ENCODE measurements around the gene DYNLT5.
"Not testable (repeated sequence)": the region's sequence is repeated elsewhere in the genome, so short reads cannot be mapped to it uniquely, and the experiment has no call there.

The DYNLT5 gene, protein sequence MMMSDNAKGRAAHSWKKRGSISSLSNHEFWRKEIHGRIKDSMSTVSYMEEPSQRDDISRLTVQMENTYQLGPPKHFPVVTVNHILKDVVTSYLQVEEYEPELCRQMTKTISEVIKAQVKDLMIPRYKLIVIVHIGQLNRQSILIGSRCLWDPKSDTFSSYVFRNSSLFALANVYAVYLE

DNA sequence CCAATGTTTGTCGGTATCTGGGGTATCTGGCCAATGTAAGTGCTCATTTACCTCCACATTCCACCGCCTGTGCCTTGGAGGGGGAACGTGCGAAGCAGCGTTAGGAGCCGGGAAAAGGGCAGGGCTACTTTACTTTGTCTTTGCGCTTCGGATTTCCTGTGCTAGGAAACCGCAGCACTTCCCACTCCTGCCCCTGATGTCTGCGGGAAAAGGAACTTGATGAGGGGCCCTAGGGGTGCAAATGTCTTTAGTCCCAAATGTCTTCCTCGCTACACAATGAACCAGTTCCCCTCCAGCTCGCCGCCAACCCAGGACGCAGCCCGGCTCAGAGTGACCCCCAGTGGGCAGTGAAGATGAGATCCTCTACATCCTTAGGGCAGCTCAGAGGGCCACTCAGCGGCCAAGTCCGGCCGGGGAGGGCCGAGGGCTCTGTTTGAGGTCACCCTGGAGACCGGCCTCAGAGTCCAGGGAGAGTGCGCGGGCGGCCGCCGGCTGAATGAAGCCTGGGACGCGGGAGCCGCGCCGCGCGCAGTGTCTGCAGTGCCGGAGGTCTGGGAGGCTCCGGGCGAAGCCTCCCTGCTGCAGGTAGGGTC, at the start of gene DYNLT5:
Gene DYNLT5, plus strand, starts transcription at position 460 of the 593 bp plus-strand sequence. CDS start 2,200 bp downstream, outside the sequence.
- DNase-seq = no peak

DNA sequence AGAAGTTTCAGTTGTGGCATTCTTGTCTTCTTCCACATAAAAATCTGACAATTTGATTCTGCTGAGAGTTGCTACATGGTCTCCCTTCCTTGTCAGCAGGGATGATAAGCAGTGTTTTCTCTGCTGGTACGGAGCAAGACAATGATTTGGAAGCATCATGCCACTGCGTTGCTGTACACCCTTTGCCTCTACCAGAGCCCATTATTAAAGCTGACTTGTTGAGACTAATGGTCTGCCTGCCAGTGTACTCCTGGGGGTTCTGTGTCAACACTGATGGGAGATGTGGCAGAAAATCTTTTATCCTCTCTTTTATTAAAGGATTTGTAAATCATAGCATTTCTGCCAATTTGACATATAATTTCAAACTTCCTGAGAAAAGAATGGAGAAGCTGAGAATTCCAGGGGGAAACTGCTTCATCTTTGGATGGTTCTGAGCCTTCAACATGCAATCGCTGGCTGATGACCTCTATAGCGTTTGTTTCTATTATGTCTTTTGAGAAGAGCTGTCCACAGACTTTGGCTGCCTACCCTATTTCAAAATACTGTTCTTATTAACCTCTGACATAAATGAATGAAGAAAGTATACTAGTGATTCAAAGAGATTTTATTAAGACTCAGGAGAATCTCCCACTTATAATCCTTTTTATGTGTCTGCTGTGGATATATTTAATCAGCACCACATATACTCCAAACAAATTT, 47.9 kb upstream of the DYNLT5 start:
- DNase-seq = no peak

DNA sequence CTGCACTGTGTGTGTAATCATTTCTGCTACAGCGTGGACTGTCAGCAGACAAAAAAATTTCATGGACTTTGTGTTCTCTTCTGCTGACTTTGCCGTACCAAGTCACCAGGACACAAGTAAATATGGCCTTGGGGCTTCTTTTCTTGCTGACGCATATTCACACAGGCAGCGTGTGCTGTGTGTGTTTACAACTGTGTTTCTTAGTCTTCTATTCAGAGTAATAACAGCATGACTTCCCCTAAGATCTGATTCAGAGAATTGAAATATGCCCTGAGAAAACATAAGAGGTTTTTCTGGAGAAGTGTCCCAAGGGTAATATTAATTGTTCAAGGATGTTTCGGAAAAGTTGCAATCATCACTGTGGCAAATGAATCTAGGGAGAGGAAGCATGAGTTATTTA, 47.1 kb upstream of the DYNLT5 start:
- no peak for DNase-seq

DNA sequence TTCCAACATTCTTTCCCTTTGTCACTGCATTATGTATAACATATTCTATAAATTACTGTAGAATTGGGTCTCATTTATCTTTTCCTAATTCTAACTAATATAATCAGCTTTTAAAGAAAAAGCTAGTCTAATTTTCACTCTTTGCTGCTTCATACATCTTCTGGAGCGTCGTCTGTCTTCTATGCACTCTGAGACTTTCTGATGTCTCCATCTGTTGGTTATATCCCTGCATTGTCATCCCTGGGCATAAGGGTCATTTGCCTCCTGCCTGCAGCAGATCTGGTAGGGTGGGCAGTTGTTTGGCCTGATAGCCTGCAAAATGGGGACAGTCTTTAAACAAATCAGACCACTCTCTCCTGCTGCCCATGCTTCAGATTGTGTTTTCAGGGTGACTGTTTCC, 40.8 kb upstream of the DYNLT5 start:
- DNase-seq = no peak

DNA sequence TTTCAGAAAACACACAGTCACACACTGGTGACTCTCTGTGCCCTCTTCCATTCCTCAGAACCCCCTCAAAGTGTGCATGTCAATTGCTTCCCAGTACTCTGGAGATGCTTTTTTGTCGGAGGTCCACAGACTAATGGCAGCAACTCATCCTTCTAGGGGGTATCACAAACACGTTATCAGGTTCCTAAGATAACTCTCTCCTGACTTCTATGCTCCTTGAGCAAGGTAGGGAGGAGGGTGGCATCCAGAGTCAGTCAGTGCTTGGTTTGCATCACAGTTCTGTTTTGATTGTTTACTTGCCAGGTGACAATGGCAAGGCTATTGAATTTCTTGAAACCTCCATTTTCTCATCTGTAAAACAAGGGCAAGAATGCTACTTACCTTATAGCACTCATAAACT, 39.4 kb upstream of the DYNLT5 start:
- no peak for DNase-seq

DNA sequence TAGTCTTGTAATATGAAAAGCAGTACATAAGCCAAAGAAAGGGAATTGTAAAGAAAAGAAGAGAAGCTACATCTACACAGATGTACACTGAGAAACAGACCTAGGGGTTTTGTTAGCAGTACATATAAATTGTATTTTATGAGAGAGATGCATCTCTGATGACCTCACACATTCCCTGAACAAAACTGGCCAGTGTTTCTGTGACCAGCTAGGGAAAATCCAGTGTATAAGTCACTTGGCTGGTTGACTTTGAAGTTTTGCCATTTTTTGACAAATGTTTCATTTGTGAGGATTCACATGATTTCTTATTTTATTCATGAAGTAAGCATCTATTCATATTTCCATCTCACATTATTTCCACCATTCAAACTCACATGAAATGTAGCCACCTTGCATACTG, 28.3 kb upstream of the DYNLT5 start:
- no peak for DNase-seq

DNA sequence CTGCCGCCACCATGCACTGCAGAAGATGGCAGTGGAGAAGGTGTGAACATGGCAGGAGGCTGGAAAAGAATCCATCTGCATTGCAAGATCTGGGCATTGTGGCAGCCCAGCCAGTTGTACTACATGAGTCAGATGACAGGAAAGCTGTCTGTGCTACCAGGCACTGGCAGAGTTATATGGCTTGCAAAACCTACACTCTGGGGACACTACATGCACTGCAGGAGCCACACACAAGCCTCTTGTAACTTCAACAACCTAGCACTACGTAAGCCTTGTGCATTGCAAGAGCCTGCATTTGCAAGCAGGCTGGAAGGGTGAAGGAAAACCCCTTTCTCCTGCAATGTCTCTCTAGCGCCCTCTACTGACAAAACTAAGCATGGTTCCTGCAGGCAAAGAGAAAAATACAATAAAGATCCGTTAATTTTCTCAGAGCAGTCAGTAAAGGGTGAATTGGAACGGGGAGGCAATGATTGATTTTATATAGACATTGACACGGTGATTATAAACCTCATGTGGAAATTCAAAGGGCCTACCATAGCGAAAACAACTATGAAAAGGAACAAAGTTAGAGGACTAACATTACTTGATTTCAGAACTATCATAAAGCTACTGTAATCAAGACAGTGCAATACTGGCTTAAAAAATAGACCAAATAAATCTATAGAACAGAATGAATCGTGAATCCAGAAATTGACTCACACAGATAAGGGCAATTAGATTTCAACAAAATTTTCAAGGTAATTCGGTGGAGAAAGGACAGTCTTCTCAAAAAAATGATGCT, 26.2 kb upstream of the DYNLT5 start:
- DNase-seq = no peak

DNA sequence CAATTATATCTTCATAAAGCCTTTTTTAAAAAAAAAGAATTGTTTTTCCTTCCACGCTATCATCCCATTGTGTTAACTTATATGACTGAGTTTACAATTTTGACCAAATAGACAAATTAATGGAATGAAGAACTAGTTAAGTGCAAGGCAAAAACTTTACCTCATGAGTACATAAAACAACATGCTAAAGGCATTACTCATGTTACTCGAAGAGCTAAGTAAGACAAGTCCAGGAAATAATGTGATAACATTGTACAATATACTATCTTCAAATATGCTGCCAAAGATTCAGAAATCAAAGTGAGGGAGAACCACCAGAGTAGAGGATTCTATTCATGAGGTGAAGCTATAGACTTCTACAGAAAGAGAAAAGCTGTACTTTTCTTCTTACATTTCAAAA, 24.2 kb upstream of the DYNLT5 start:
- no peak for DNase-seq

DNA sequence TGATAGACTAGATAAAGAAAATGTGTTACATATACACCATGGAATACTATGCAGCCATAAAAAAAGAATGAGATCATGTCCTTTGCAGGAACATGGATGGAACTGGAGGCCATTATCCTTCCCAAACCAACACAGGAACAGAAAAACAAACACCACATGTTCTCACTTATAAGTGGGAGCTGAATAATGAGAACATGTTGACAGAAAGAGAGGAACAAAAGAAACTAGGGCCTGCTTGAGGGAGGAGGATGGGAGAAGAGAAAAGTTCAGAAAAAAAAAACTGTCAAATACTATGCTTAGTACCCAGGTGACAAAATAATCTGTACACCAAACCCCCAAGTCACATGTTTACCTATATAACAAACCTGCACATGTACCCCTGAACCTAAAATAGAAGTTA, 23.5 kb upstream of the DYNLT5 start:
- DNase-seq = not testable (repeated sequence)

DNA sequence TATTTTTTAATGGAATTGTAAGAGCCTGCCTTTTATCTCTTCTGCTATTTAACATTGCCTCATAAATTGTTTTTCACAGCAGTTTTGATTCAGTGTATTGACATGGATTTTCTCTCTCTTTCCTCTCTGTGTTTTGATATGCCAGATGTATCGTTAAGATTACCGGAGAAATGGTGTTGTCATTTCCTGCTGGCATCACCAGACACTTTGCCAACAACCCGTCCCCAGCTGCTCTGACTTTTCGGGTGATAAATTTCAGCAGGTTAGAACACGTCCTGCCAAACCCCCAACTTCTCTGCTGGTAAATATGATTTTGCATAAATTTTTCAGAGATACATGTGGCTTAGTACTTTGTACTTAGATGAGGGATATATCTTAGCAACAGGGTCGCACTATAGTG, 23.1 kb upstream of the DYNLT5 start:
- no peak for DNase-seq

DNA sequence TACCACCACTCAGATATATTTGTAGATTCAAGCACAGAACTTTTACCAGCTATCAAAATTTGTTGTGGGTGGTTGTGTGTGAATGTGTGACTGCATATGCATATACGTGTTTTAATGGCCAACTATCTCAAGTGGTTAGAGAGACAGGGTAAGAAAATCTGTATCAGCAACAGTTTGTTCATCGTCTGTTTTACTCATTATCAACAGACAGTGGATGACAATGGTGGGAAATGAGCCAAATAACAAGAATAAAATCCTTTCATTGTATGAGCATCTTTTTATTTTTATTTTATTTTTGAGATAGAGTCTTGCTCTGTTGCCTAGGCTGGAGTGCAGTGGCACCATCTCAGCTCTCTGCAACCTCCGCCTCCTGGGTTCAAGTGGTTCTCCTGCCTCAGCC, 22.7 kb upstream of the DYNLT5 start:
- DNase-seq = no peak

DNA sequence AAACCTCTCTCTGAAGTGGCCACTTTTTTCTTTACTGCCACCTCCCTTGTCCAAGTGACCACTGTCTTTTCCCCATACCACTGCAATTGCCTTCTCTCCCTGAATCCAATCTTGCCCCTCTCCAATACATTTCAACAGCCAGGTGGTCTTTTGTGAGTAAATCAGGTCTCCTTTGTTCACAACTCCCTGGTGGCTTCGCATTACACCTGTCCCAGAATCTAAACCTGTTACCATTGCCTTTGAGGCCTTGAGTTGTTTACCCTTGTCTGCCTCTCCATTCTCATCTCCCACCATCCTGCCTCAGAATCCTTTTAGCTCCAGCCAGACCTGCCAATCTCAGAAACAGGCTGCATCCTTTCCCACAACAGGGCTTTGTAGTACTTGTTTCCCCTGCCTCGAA, 21.8 kb upstream of the DYNLT5 start:
- no peak for DNase-seq

DNA sequence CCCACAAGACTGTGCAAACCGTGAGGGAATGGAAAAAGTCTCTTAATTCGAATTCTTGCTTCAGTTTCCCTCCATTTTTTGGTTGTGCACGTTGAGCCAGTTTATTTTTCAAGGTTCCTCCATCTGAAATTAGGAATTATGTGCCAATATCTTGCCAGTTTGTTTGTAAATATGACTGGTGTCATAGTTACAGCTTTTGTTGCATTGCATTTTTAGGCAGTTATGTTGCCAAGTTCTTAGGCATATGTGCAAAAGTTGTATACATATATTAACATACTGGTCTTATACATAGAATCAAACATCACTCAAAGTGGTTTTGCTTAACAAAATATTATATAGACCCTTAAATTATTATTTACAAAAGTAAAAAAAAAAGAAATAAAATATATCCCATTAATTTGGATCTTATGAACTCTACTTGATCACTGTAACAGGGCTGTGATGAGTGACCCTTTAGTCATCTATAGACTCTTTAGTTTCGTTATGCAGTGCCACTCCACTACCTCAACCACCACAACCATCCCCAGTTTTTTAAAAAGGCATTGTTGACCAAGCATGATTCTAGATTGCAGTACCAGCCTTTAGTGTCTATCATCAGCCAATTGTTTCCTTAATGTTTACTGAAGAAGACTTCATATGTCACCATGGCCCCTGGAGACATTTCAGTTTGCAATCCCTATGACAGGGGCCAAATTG, 20.9 kb upstream of the DYNLT5 start:
- DNase-seq = no peak

DNA sequence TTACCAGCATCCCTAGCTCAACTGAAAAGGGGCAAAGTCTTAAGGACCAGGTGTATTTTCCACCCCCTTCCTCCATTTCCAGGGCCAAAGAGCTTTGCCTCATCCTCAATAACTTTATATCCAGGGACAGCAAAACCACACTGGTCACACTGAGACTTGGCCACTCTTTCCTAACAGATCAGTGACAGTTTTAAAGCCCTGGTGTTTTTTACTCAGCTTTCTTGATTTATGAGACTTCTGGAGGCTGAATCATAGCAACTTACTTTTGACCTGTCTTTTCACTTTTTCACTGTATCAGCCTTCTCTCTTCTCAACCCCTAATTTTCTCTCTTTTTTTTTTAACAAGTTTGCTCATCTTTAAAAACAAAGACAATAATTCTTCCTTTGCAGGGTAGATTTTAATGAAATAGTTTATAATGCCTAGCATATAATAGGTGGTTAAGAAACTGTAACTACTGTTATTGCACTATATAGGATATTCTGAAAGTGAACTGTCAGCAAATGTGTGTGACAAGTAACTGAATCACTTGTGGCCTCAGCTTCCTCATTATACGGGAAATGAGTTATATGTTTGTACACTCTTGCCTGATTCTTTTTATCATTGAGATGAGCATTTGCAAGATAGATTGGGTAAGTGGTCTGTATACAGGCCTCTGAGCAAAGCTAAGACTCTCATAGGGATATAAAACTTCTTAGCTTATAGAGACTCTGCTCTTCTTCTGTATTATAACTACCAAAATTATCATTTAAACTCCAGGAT, 19.7 kb upstream of the DYNLT5 start:
- no peak for DNase-seq

DNA sequence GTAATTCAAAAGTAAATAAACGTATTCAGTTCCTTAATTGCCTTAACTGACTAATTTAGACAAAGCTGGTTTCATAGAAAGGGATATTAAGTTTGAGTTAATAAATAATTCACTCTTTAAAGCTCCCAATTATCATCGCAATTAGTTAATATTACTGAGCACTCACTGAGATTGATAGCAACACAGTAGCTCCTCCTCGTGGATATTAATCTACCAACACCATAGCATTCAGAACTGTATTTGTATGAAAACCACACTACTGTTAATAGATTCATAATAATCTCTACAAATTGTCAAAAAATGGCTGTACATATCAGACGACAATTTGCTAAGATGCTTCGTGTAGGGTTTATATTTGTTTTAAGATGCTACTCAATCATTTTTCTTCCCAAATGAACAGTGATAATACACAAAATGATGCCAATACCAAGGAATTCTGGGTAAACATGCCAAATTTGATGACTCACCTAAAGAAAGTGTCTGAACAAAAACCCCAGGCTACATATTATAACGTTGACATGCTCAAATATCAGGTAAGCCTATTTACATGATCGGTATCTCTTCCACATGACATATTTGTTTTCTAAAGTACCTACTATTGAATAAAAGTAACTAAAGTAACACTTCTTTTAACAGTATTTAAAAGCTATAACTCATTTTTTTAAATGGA, 18.8 kb upstream of the DYNLT5 start:
- no peak for DNase-seq

DNA sequence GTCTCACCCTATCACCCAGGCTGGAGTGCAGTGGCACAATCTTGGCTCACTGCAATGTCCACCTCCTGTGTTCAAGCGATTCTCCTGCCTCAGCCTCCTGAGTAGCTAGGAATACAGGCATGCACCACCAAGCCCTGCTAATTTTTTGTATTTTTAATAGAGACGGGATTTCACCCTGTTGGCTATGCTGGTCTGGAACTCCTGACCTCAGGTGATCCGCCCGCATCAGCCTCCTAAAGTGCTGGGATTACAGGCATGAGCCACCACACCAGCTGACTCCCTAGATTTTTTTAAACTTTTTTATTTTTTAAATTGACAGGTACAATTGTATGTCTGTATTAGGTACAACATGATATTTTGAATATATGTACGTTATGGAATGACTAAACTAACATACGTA, 17.7 kb upstream of the DYNLT5 start:
- DNase-seq = not testable (repeated sequence)

DNA sequence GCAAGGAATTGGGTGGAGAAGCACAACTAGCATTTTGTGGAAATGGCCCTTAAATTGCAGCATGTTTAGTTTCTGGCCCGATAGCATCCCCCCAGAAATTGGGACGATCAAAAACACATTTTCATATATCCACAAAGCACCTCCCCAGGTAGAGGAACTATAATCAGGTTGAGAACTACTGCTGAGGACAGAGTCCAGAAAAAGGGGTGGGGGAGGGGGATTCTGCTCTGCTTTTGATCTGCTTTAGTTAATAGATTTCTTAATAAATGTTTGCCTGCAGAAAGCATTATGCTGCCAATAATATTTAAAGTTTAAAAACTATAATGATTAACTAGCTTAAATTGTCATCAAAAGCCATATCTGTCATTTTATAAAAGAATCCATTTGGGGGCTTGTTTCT, 14.4 kb upstream of the DYNLT5 start:
- no peak for DNase-seq

DNA sequence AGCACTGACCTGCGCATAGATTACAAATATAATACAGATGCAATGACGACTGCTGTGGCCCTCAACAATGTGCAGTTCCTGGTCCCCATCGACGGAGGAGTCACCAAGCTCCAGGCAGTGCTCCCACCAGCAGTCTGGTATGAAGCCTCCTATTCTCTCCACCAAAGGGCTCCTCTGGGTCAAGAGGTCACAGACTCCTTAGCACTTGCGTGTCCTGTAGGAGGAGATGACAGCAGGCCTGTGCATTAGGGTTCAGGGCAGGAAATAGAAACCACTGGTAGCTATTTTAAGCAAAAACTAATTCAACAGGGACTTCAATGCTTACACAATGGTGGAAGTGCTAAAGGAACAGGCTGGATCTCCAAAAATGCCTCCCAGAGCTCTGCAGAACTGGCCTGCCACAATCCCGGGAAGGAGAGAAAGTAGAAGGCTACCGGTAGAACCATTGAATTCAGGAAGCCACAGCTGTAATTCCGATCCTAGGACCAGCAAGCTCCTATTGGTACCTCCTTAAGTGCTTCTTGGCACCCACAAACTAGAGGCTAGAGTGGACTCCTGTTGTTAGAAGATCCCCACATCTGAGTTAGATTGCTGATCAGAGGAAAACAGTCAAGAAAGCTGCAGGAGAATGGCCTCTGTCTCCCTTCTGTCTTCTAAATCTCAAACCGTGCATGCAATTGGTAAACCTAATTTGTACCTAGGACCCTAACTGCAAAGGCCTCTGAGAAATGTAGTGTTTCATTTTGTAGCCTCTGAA, 12.7 kb upstream of the DYNLT5 start:
- no peak for DNase-seq

DNA sequence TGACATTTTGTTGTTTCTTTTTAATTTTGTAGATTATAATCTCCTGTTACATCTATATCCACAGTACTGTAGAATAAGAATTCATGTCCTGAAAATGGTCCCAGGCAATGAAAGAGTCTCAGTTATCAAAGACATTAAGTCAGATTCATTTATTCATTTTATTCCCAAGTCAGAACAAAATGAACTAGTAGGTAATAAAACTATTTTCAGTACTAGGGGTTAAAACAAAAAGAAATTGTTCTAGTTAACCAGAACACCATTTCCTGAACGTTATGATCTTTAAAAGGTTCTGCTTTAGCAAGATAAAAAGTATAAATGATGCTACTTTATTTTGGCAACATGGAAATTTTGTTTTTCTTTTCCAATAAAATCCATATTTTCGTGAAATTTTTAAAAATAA, 6.8 kb upstream of the DYNLT5 start:
- no peak for DNase-seq

DNA sequence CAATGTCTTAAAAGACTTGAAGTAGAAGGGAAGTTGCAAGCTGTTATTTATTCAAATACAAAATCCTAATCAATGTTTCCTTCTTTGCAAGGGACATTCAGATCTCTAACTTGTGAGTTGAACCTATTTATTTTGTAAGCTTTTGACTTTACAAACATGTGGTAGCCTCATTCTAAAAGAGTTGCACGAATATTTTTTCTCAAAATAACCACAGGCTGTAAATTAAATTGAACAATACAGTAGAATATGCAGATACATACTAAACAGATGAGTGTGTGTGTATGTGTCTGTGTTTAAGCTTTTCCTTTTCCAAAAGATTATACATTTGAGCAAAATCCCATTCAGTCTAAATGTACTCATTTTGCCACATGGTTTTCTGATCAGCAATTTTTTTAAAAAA, 4.8 kb upstream of the DYNLT5 start:
- no peak for DNase-seq

DNA sequence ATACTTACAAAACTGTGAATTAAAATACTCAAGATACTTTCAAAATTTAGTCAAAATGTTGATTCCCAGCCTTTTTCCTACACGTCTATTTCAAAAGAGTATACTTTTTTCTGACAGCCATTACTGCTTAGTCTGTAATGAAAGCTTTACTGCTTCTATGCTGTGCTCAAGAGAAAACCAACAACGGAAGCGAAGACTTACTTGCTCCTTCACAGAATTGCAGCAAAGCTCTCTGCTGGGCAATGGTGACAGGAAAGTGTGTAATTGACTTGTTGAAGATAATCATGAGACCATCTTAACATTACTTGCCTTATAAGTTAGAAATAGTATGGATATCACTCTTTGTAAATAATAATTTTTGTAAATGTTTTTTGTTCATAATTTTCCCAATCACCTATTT, 1.7 kb upstream of the DYNLT5 start:
- no peak for DNase-seq
